HepG2 (cell line): ENCODE data around the gene ITCH. TPM values are rescaled to one million over a fixed set of nuclear protein-coding genes. Genes with fewer than 3 reads are reported as not detected.

Experiments used
- ATM ChIP-seq: fragments of 450-650 bp; IDR thresholded peaks from 2 replicates; pipeline ENCODE4 v1.7.1; 2017; ENCODE audit warnings: mild to moderate bottlenecking, borderline replicate concordance
- BRCA1 ChIP-seq: sonication (generic); formaldehyde crosslinking; IDR thresholded peaks from 2 replicates; pipeline ENCODE4 v1.4.0; 2020; ENCODE audit warnings: missing genetic modification reagents
- ELF3 ChIP-seq: IDR thresholded peaks from 2 replicates; pipeline ENCODE4 v1.6.1; 2016; ENCODE audit warnings: missing genetic modification reagents, missing compliant biosample characterization
- ESRRA ChIP-seq: sonication (generic); formaldehyde crosslinking; IDR thresholded peaks from 2 replicates; pipeline ENCODE4 v1.5.1; 2020; ENCODE audit warnings: mild to moderate bottlenecking, low read depth, missing genetic modification reagents
- FOXP1 ChIP-seq, 2 experiments: fragments of 450-650 bp in 1 of 2; IDR thresholded peaks; 2 replicates each; pipeline ENCODE4 v1.6.1; 2017 to 2018; ENCODE audit warnings: antibody characterized with exemption in 1 of 2
- GZF1 ChIP-seq: sonication (generic); formaldehyde crosslinking; IDR thresholded peaks from 2 replicates; pipeline ENCODE4 v1.5.1; 2020; ENCODE audit warnings: mild to moderate bottlenecking, missing genetic modification reagents
- KLF12 ChIP-seq: sonication (generic); formaldehyde crosslinking; IDR thresholded peaks from 2 replicates; pipeline ENCODE4 v1.4.0; 2020; ENCODE audit warnings: missing genetic modification reagents, borderline replicate concordance
- PHF8 ChIP-seq: sonication (generic); formaldehyde crosslinking; IDR thresholded peaks from 2 replicates; pipeline ENCODE4 v1.5.0; 2020; ENCODE audit warnings: missing genetic modification reagents
- PRMT3 ChIP-seq: sonication (generic); formaldehyde crosslinking; IDR thresholded peaks from 2 replicates; pipeline ENCODE4 v1.8.1; 2022; ENCODE audit warnings: low read depth, mild to moderate bottlenecking, moderate library complexity, missing genetic modification reagents, borderline replicate concordance
- RFX5 ChIP-seq: IDR thresholded peaks from 2 replicates; pipeline ENCODE4 v1.6.1; 2011; ENCODE audit warnings: low read depth, low read length, improper control_type of control experiment
- SKI ChIP-seq: fragments of 450-650 bp; IDR thresholded peaks from one replicate; pipeline ENCODE4 v1.6.1; 2018; ENCODE audit warnings: mild to moderate bottlenecking; ENCODE audit not compliant: partially characterized antibody
- SMAD1 ChIP-seq: sonication (generic); formaldehyde crosslinking; IDR thresholded peaks from 2 replicates; pipeline ENCODE4 v1.4.0; 2020; ENCODE audit warnings: missing genetic modification reagents, low read depth, mild to moderate bottlenecking, borderline replicate concordance
- SMARCC2 ChIP-seq: fragments of 450-650 bp; IDR thresholded peaks from 2 replicates; pipeline ENCODE4 v1.6.1; 2017; ENCODE audit warnings: antibody characterized with exemption, mild to moderate bottlenecking
- ZFP1 ChIP-seq: IDR thresholded peaks from 2 replicates; pipeline ENCODE4 v1.6.1; 2016
- ZMYM4 ChIP-seq: sonication (generic); formaldehyde crosslinking; IDR thresholded peaks from 2 replicates; pipeline ENCODE4 v1.8.1; 2023; ENCODE audit warnings: mild to moderate bottlenecking, missing genetic modification reagents
- ZNF121 ChIP-seq: sonication (generic); formaldehyde crosslinking; IDR thresholded peaks from 2 replicates; pipeline ENCODE4 v1.5.0; 2020; ENCODE audit warnings: mild to moderate bottlenecking, missing genetic modification reagents
- ZNF3 ChIP-seq: IDR thresholded peaks from 2 replicates; pipeline ENCODE4 v1.7.0; 2017; ENCODE audit warnings: inconsistent platforms
- ZNF788 ChIP-seq: sonication (generic); formaldehyde crosslinking; IDR thresholded peaks from 2 replicates; pipeline ENCODE4 v1.5.0; 2020; ENCODE audit warnings: mild to moderate bottlenecking, missing genetic modification reagents, borderline replicate concordance
- ZNF839 ChIP-seq: sonication (generic); formaldehyde crosslinking; IDR thresholded peaks from 2 replicates; pipeline ENCODE4 v1.4.0; 2020; ENCODE audit warnings: missing genetic modification reagents, mild to moderate bottlenecking, borderline replicate concordance
- polyA plus RNA-seq, 8 experiments: library from polyadenylated mRNA; depleted of rRNA in 3 of 8; stranded (reverse) in 7 of 8; unstranded in 1 of 8; fragments of >200 nt; fragmentation: Illumina TruSeq in 4 of 8; extraction: Trizol in 4 of 8; gene quantifications; 2 replicates each; pipeline versions ENCODE4 v1.2.1 to v1.2.3, GENCODE V29; 2011 to 2016; ENCODE audit warnings: low read depth in 4 of 8, missing spikeins in 1 of 8, mixed read lengths in 1 of 8; ENCODE audit not compliant: insufficient read depth in 1 of 8
- total RNA-seq, 5 experiments: library from RNA; depleted of rRNA; stranded (reverse); fragments of >200 nt; fragmentation: Illumina TruSeq; extraction: Trizol; gene quantifications; 2 replicates each; pipeline ENCODE4 v1.2.3, GENCODE V29; 2016; ENCODE audit warnings: low read depth in 1 of 5
- TF ChIP-seq, protein P1 (sequence below): sonication (generic); formaldehyde crosslinking; IDR thresholded peaks from 2 replicates; pipeline ENCODE4 v1.4.0; 2020; ENCODE audit warnings: mild to moderate bottlenecking, missing genetic modification reagents
- TF ChIP-seq, protein P2 (sequence below): sonication (generic); formaldehyde crosslinking; IDR thresholded peaks from 2 replicates; pipeline ENCODE4 v1.5.0; 2020; ENCODE audit warnings: mild to moderate bottlenecking, missing genetic modification reagents, borderline replicate concordance
- TF ChIP-seq, protein P3 (sequence below): sonication (generic); formaldehyde crosslinking; conservative IDR thresholded peaks from 2 replicates; pipeline ENCODE4 v1.4.0; 2020; ENCODE audit warnings: mild to moderate bottlenecking, missing genetic modification reagents, moderate library complexity
- TF ChIP-seq, protein P4 (sequence below), 2 experiments: sonication (generic) in 1 of 2; formaldehyde crosslinking in 1 of 2; IDR thresholded peaks; 2 replicates each; pipeline versions ENCODE4 v1.4.0 to v1.6.1; 2018 to 2020; ENCODE audit warnings: missing genetic modification reagents in 2 of 2, borderline replicate concordance in 1 of 2, low read depth in 1 of 2, mild to moderate bottlenecking in 1 of 2, missing biosample characterization in 1 of 2

Gene ITCH
- total and polyA plus RNA-seq, 2 of the 13 experiments (the other 11 are each of a cell fraction or from before 2014, with no cell fraction given) = 20.5 to 112 TPM

DNA sequence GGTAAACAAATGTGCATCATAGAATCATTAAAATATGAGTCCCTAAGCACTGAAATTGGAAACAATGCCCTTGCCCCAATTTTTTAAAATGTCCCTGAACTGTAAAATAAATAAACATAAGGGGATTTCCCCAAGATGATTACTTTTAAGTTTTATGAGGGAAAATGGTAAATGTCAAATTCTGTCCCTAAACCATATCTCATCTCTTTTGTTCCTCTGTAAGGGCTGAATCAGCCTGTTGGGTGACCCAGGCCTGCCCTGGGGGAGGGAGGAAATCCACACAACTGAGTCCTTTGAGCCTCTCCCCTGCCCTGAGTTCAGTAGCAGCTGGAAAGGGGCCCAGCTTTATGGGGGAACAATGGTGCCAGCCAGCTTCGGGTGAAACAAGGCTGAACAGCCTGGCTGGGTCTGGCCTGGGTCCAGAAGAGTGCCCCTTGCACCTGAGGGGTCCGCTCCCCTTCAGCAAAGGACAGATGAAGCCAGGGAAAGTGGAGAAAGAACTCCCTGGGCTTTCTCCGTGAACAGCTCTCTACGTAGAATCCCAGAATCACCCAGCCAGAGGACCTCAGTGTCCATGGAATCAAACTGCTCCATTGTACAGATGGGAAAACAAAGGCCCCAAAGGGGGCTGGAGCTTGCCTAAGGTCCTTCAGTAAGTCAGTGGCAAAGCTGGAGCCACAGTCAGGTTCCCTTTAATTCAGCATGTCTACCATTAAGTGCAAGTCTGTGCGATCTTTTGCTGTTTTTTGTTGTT lies 28.2 kb upstream of the ITCH start (continued):
- TF ChIP-seq, protein P1, sequence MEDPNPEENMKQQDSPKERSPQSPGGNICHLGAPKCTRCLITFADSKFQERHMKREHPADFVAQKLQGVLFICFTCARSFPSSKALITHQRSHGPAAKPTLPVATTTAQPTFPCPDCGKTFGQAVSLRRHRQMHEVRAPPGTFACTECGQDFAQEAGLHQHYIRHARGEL (CRISPR knock-in tag) = no peak
- TF ChIP-seq FOXP1 (IDR thresholded peaks at IDR 0.05) = no peak
- TF ChIP-seq FOXP1 (CRISPR knock-in tag; IDR thresholded peaks at IDR 0.05) = no peak
- no peak for TF ChIP-seq ZMYM4 (CRISPR knock-in tag)
- peak; percentile 5; the same call in 1 of the 2 replicates for TF ChIP-seq RFX5
- TF ChIP-seq ZFP1 (CRISPR knock-in tag) = no peak
- TF ChIP-seq PRMT3 (CRISPR knock-in tag) = no peak
- TF ChIP-seq ESRRA (CRISPR knock-in tag) = no peak; the same call in 1 of the 2 replicates
- no peak for TF ChIP-seq ZNF3 (CRISPR knock-in tag)
- TF ChIP-seq GZF1 (CRISPR knock-in tag) = no peak
- TF ChIP-seq ZNF839 = peak; percentile 59; the same call in 1 of the 2 replicates
- TF ChIP-seq, protein P2, sequence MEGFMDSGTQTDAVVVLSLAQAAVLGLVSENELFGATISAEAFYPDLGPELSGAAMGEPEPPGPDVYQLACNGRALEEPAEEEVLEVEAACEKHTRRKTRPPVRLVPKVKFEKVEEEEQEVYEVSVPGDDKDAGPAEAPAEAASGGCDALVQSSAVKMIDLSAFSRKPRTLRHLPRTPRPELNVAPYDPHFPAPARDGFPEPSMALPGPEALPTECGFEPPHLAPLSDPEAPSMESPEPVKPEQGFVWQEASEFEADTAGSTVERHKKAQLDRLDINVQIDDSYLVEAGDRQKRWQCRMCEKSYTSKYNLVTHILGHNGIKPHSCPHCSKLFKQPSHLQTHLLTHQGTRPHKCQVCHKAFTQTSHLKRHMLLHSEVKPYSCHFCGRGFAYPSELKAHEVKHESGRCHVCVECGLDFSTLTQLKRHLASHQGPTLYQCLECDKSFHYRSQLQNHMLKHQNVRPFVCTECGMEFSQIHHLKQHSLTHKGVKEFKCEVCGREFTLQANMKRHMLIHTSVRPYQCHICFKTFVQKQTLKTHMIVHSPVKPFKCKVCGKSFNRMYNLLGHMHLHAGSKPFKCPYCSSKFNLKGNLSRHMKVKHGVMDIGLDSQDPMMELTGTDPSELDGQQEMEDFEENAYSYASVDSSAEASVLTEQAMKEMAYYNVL (CRISPR knock-in tag) = no peak
- no peak for TF ChIP-seq ZNF121 (CRISPR knock-in tag)
- no peak for TF ChIP-seq PHF8 (CRISPR knock-in tag)
- no peak for TF ChIP-seq ATM
- TF ChIP-seq, protein P3, sequence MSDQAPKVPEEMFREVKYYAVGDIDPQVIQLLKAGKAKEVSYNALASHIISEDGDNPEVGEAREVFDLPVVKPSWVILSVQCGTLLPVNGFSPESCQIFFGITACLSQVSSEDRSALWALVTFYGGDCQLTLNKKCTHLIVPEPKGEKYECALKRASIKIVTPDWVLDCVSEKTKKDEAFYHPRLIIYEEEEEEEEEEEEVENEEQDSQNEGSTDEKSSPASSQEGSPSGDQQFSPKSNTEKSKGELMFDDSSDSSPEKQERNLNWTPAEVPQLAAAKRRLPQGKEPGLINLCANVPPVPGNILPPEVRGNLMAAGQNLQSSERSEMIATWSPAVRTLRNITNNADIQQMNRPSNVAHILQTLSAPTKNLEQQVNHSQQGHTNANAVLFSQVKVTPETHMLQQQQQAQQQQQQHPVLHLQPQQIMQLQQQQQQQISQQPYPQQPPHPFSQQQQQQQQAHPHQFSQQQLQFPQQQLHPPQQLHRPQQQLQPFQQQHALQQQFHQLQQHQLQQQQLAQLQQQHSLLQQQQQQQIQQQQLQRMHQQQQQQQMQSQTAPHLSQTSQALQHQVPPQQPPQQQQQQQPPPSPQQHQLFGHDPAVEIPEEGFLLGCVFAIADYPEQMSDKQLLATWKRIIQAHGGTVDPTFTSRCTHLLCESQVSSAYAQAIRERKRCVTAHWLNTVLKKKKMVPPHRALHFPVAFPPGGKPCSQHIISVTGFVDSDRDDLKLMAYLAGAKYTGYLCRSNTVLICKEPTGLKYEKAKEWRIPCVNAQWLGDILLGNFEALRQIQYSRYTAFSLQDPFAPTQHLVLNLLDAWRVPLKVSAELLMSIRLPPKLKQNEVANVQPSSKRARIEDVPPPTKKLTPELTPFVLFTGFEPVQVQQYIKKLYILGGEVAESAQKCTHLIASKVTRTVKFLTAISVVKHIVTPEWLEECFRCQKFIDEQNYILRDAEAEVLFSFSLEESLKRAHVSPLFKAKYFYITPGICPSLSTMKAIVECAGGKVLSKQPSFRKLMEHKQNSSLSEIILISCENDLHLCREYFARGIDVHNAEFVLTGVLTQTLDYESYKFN (CRISPR knock-in tag) = peak; percentile 71
- TF ChIP-seq SMARCC2 = no peak
- TF ChIP-seq BRCA1 (CRISPR knock-in tag) = no peak
- no peak for TF ChIP-seq ELF3
- no peak for TF ChIP-seq ZNF788 (CRISPR knock-in tag)
- no peak for TF ChIP-seq KLF12 (CRISPR knock-in tag)
- TF ChIP-seq SKI = no peak
- no peak for TF ChIP-seq SMAD1 (CRISPR knock-in tag)
- TF ChIP-seq, protein P4, sequence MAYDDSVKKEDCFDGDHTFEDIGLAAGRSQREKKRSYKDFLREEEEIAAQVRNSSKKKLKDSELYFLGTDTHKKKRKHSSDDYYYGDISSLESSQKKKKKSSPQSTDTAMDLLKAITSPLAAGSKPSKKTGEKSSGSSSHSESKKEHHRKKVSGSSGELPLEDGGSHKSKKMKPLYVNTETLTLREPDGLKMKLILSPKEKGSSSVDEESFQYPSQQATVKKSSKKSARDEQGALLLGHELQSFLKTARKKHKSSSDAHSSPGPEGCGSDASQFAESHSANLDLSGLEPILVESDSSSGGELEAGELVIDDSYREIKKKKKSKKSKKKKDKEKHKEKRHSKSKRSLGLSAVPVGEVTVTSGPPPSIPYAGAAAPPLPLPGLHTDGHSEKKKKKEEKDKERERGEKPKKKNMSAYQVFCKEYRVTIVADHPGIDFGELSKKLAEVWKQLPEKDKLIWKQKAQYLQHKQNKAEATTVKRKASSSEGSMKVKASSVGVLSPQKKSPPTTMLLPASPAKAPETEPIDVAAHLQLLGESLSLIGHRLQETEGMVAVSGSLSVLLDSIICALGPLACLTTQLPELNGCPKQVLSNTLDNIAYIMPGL (CRISPR knock-in tag; IDR thresholded peaks at IDR 0.05; ENCODE audit: borderline replicate concordance in 1 of 2, low read depth in 1 of 2) = no peak
